Nephron (organoid): ENCODE measurements around the gene FMN2.
A peak's percentile ranks its signal among the peaks of the same experiment; 100 is the strongest.

Source experiments
- H3K27ac Mint-ChIP-seq, 3 experiments: 2 replicates each; pipeline ENCODE4 v1.8.0; 2020; ENCODE audit warnings: mixed read lengths in 3 of 3, mild to moderate bottlenecking in 2 of 3, moderate library complexity in 1 of 3
- H3K27me3 Mint-ChIP-seq: 2 replicates; pipeline ENCODE4 v1.8.0; 2021; ENCODE audit warnings: low read depth, mild to moderate bottlenecking, moderate library complexity, mixed read lengths
- H3K36me3 Mint-ChIP-seq: 2 replicates; pipeline ENCODE4 v1.8.0; 2020; ENCODE audit warnings: low read depth, mixed read lengths
- H3K4me1 Mint-ChIP-seq: 2 replicates; pipeline ENCODE4 v1.8.0; 2020; ENCODE audit warnings: mixed read lengths
- H3K4me3 Mint-ChIP-seq, 3 experiments: 2 replicates each; pipeline ENCODE4 v1.8.0; 2020; ENCODE audit warnings: mild to moderate bottlenecking in 3 of 3, mixed read lengths in 3 of 3, moderate library complexity in 2 of 3
- H3K9me3 Mint-ChIP-seq: 2 replicates; pipeline ENCODE4 v1.8.0; 2020; ENCODE audit warnings: mixed read lengths
- TF ChIP-seq, protein P1 (sequence below), 3 experiments: fragments of 200-600 bp; sonication (generic); IDR thresholded peaks; one replicate each; pipeline ENCODE4 v1.5.0; 2021; ENCODE audit warnings: antibody characterized with exemption in 3 of 3; ENCODE audit not compliant: unreplicated experiment in 3 of 3

Gene FMN2

DNA sequence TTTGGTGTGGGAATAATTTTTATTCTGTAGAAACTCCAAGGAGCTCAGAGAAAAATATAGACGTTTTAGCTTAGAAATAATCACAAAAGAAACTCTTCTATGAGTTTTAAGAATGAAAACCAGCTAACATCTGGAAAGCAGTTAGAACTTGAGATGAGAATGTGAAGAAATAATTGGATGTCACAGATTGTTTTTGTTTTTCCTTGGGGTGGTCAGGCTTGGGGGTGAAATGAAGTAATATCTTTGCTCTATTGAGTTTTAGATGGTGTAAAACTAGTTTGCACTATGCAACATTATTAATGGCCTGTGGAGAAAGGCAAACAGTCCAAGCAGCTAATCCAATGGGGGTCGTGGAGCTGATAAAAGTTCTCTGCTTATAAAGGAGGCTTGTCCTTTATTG lies 101.2 kb downstream of the FMN2 start:
- H3K9me3 Mint-ChIP-seq: no peaks in the 10 kb centered on the region
- peaks cover 4% of the 10 kb centered on the region for H3K27me3 Mint-ChIP-seq
- TF ChIP-seq, protein P1, sequence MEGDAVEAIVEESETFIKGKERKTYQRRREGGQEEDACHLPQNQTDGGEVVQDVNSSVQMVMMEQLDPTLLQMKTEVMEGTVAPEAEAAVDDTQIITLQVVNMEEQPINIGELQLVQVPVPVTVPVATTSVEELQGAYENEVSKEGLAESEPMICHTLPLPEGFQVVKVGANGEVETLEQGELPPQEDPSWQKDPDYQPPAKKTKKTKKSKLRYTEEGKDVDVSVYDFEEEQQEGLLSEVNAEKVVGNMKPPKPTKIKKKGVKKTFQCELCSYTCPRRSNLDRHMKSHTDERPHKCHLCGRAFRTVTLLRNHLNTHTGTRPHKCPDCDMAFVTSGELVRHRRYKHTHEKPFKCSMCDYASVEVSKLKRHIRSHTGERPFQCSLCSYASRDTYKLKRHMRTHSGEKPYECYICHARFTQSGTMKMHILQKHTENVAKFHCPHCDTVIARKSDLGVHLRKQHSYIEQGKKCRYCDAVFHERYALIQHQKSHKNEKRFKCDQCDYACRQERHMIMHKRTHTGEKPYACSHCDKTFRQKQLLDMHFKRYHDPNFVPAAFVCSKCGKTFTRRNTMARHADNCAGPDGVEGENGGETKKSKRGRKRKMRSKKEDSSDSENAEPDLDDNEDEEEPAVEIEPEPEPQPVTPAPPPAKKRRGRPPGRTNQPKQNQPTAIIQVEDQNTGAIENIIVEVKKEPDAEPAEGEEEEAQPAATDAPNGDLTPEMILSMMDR (IDR thresholded peaks at IDR 0.05; ENCODE audit: unreplicated experiment in 3 of 3): no peak
- no peak overlapping the region for H3K27ac Mint-ChIP-seq
- H3K4me1 Mint-ChIP-seq: peaks cover 15% of the 10 kb centered on the region
- H3K4me3 Mint-ChIP-seq: no peak overlapping the region
- H3K36me3 Mint-ChIP-seq: no peaks in the 10 kb centered on the region

DNA sequence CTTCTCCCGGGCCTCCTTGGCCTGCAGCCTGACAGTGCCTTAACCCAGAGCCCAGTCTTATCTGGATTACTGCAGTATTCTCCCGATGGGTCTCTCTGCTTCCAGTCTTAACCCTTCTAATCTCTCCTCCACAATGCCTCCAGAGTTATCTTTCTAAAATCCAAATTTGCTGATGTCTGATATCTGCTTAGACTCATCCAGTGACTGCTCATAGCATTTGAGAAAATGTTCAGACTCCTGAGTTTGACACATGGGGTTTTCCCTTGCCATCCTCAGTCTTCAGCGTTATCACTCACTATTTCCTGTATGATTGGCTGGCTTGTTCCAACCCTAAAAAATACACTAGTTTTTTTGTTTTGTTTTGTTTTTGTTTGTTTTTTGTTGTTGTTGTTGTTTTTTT lies 102.0 kb downstream of the FMN2 start:
- TF ChIP-seq, protein P1 (IDR thresholded peaks at IDR 0.05; ENCODE audit: unreplicated experiment in 3 of 3): no peak
- Mint-ChIP-seq H3K9me3 (no peaks in the 10 kb centered on the region), H3K36me3 (no peaks in the 10 kb centered on the region), H3K27me3 (peaks cover 4% of the 10 kb centered on the region), H3K27ac (no peak overlapping the region), H3K4me3 (no peak overlapping the region), H3K4me1 (peaks cover 15% of the 10 kb centered on the region)

DNA sequence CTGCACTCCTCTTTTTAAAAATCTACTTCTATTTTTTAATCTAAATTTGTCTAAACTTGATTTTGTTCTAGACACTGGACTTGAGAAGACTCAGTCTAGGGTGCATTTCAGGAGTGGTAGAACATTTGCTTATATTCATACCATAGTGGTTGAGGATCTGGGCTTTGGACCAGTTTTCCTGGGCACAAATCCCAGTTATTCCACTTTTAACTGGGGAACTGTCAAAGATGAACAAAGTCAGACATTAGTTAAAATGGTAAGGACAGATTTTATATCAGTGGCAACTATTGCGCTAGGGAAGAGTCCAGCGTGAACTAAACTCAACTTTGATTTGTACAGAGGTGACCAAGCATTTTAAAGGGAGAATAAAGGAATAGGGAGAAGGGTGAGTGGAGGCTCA lies 102.4 kb downstream of the FMN2 start:
- peaks cover 15% of the 10 kb centered on the region for H3K4me1 Mint-ChIP-seq
- H3K4me3 Mint-ChIP-seq: no peak overlapping the region
- no peaks in the 10 kb centered on the region for H3K36me3 Mint-ChIP-seq
- peak overlapping the region in 1 of 3 experiments; percentile 16 for H3K27ac Mint-ChIP-seq
- peaks cover 4% of the 10 kb centered on the region for H3K27me3 Mint-ChIP-seq
- no peaks in the 10 kb centered on the region for H3K9me3 Mint-ChIP-seq
- TF ChIP-seq, protein P1 (IDR thresholded peaks at IDR 0.05; ENCODE audit: unreplicated experiment in 3 of 3): no peak

DNA sequence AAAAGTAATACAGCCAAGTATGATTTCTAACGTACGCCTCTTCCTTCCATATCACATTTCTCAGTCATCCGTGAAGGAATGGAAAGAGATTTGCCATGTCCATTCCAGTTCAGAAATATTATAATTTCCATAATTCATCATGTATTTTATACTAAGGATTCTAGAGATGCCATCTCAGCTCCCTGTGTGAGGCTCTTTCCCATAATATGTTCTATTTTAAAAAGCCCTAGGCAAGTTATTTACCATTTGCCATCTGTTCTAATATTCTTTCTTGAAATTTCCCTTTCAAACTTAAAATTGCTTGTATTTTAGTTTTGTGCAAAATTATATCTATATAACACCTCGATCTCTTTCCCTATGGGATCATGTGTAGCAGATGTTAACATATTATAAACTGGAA lies 106.7 kb downstream of the FMN2 start:
- H3K36me3 Mint-ChIP-seq: no peaks in the 10 kb centered on the region
- no peak overlapping the region for H3K4me3 Mint-ChIP-seq
- TF ChIP-seq, protein P1 (IDR thresholded peaks at IDR 0.05; ENCODE audit: unreplicated experiment in 3 of 3): no peak
- H3K4me1 Mint-ChIP-seq: peaks cover 6% of the 10 kb centered on the region
- H3K27me3 Mint-ChIP-seq: no peaks in the 10 kb centered on the region
- H3K27ac Mint-ChIP-seq: no peak overlapping the region
- peaks cover 19% of the 10 kb centered on the region for H3K9me3 Mint-ChIP-seq

DNA sequence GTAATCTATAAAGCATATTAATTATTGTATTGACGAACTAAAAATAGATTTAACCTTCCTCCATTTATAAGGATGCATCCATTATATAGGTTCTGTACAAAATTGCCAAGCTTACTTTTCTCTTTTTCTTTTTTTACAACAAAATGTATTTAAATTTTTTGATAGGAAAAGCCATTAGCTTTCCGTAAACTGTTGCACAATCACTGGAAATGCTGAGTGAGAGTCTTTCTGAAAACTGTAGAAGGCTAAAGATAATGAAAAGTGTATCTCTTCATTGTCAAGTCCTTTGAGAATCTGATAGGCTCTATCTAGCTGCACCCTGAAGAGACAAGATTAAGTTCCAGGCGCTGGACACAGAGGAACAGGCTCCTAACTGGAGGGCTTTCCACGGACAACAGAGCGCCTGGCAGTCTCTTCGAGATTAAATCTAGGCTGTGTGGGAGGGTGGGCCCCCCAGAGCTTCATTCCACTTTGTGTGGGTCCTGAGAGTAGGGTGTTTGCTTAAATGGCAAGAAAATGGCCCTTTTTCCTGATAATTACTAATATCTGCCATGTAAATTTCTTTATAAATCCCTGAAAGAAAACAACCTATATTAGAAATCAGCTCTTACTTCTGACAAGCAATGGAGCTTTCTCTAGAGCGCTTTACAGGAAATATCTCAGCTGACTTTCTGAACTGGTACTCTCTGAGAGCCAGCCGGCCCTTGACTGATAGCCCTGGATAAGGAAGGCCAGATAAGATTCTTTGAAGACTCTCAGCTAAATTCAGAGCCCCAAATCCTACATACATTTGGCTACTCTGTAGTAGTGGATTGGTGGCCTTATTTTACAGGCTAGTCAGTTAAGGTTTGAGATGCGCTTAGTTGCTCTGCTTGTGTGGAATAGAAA lies 108.3 kb downstream of the FMN2 start:
- no peaks in the 10 kb centered on the region for H3K4me1 Mint-ChIP-seq
- H3K36me3 Mint-ChIP-seq: no peaks in the 10 kb centered on the region
- peaks cover 19% of the 10 kb centered on the region for H3K9me3 Mint-ChIP-seq
- TF ChIP-seq, protein P1 (IDR thresholded peaks at IDR 0.05; ENCODE audit: unreplicated experiment in 3 of 3): no peak
- no peak overlapping the region for H3K4me3 Mint-ChIP-seq
- H3K27ac Mint-ChIP-seq: no peak overlapping the region
- H3K27me3 Mint-ChIP-seq: no peaks in the 10 kb centered on the region

DNA sequence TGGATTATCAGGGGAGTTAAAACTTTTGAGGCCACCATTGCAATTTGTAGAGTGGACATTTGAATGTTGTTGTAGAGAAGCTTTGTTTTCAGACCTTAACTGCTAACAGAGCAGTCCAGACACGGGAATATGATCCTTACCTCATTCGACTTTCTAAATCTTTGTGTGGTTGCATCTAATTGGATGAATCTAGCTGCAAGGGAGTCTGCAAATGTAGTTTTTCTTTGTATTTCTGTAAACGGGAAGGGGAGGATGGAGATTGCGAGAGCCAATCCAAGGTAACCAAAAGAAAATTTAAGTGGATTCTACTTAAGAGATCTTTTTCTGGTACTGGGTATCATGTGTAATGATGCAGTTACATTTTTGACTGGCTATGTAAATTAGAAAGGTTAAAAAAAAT lies 110.2 kb downstream of the FMN2 start:
- Mint-ChIP-seq H3K4me3 (no peak overlapping the region), H3K4me1 (no peaks in the 10 kb centered on the region), H3K27me3 (no peaks in the 10 kb centered on the region), H3K36me3 (no peaks in the 10 kb centered on the region), H3K27ac (no peak overlapping the region), H3K9me3 (peaks cover 19% of the 10 kb centered on the region)
- TF ChIP-seq, protein P1 (IDR thresholded peaks at IDR 0.05; ENCODE audit: unreplicated experiment in 3 of 3): no peak
